Thyroid gland (tissue), 4 donors: Measurements from ENCODE around the gene SFXN5. TPM values are rescaled to one million over a fixed set of nuclear protein-coding genes. Genes with fewer than 3 reads are reported as not detected.
A peak's percentile ranks its signal among the peaks of the same experiment; 100 is the strongest.

Experiments used
- DNase-seq, 2 donors: peaks; one replicate each; pipeline ENCODE4 v3.0.0-alpha.2; 2019
- H3K27ac ChIP-seq, 3 donors: fragments of 200-600 bp; sonication (generic); 1 replicate in 2 of 3; 2 replicates in 1 of 3; pipeline ENCODE4 v1.5.1; 2016 to 2019; ENCODE audit warnings: mild to moderate bottlenecking in 1 of 3, moderate library complexity in 1 of 3
- H3K27me3 ChIP-seq: fragments of 200-600 bp; sonication (generic); one replicate; pipeline ENCODE4 v1.5.1; 2019
- H3K36me3 ChIP-seq, 2 donors: fragments of 200-600 bp; sonication (generic); one replicate each; pipeline ENCODE4 v1.5.1; 2016 to 2019
- H3K4me1 ChIP-seq, 2 donors: fragments of 200-600 bp; sonication (generic); one replicate each; pipeline ENCODE4 v1.5.1; 2017 to 2019
- H3K4me3 ChIP-seq, 3 donors: fragments of 200-600 bp; sonication (generic); replicated peaks in 1 of 3; 1 replicate in 2 of 3; 2 replicates in 1 of 3; pipeline ENCODE4 v1.5.1; 2016; ENCODE audit warnings: mild to moderate bottlenecking in 1 of 3
- H3K9me3 ChIP-seq: fragments of 200-600 bp; sonication (generic); one replicate; pipeline ENCODE4 v1.5.1; 2017
- POLR2A ChIP-seq, 2 donors: fragments of 450-650 bp; IDR thresholded peaks; one replicate each; pipeline ENCODE4 v1.6.1; 2017; ENCODE audit warnings: antibody characterized with exemption in 2 of 2, mild to moderate bottlenecking in 2 of 2, moderate library complexity in 1 of 2
- WGBS, 2 donors: methylation state at CpG; one replicate each; pipeline ENCODE4 v1.1.5; 2017; 5-methylcytosine and 5-hydroxymethylcytosine counted together
- intact Hi-C: fragments of 100-400 bp; cut with DNase I; formaldehyde crosslinking; loops from one replicate; pipeline ENCODE4 v1.15.1; 2023
- total RNA-seq, 4 donors: library from RNA; depleted of rRNA; stranded (reverse); fragments of >200 nt; gene quantifications; one replicate each; pipeline ENCODE4 v1.2.3, GENCODE V29; 2016
- TF ChIP-seq, protein P1 (sequence below), 6 experiments: fragments of 200-600 bp in 3 of 6; fragments of 450-650 bp in 3 of 6; sonication (generic) in 3 of 6; IDR thresholded peaks; one replicate each; pipeline ENCODE4 v1.5.1; 2016 to 2019; ENCODE audit warnings: antibody characterized with exemption in 6 of 6, mild to moderate bottlenecking in 2 of 6, inconsistent platforms in 1 of 6, moderate library complexity in 1 of 6

Gene SFXN5
- total RNA-seq, 4 donors from 2014 or later, result 10.3 to 17.2 (median 16.5) TPM

DNA sequence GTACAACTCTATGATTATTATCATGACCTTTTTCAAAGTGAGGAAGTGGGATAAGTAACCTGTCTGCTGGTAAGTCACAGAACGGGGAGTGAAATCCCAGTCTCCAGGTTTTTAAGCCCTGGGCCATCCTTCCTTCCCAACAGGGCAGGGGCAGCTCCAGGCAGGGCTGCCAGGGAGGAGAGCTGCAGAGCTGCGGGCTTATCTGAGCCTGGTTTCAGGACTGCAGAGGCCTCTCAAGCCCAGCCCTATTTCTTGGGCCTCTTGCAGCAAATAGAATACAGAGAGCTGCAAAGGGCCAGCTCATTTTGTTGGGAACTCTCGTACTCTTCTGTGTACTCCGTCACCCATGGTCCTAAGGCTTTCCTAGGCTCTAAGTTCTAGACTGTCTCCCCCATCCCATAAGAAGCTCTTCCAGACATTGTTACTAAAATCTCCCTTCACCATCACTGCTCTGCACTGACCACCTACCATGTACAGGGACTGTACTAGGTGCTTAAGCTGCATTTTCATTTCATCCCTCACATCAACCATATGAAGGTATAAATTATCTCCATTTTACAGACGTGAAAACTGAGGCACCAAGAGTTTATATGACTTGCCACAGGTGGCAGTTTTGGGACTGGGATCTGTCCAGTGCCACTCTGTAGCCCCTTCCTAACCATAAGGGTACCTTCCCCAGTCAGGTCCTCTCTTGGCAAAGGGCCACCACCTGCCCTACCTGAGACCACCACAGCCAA lies 38.1 kb upstream of the SFXN5 start:
- Histone ChIP-seq H3K27ac (no peak overlapping the region), H3K4me1 (peaks cover 16 to 33% of the 10 kb centered on the region in 2 donors), H3K27me3 (no peaks in the 10 kb centered on the region), H3K9me3 (no peaks in the 10 kb centered on the region), H3K4me3 (no peak overlapping the region), H3K36me3 (no peaks in the 10 kb centered on the region)
- TF ChIP-seq, protein P1, sequence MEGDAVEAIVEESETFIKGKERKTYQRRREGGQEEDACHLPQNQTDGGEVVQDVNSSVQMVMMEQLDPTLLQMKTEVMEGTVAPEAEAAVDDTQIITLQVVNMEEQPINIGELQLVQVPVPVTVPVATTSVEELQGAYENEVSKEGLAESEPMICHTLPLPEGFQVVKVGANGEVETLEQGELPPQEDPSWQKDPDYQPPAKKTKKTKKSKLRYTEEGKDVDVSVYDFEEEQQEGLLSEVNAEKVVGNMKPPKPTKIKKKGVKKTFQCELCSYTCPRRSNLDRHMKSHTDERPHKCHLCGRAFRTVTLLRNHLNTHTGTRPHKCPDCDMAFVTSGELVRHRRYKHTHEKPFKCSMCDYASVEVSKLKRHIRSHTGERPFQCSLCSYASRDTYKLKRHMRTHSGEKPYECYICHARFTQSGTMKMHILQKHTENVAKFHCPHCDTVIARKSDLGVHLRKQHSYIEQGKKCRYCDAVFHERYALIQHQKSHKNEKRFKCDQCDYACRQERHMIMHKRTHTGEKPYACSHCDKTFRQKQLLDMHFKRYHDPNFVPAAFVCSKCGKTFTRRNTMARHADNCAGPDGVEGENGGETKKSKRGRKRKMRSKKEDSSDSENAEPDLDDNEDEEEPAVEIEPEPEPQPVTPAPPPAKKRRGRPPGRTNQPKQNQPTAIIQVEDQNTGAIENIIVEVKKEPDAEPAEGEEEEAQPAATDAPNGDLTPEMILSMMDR (IDR thresholded peaks at IDR 0.05), result no peak
- TF ChIP-seq POLR2A (IDR thresholded peaks at IDR 0.05), result no peak
- 88 to 97% methylated on average over 5 of the region's 5 CpGs for WGBS, 2 donors
- no peak for DNase-seq
- intact Hi-C loops, result no loop called here

DNA sequence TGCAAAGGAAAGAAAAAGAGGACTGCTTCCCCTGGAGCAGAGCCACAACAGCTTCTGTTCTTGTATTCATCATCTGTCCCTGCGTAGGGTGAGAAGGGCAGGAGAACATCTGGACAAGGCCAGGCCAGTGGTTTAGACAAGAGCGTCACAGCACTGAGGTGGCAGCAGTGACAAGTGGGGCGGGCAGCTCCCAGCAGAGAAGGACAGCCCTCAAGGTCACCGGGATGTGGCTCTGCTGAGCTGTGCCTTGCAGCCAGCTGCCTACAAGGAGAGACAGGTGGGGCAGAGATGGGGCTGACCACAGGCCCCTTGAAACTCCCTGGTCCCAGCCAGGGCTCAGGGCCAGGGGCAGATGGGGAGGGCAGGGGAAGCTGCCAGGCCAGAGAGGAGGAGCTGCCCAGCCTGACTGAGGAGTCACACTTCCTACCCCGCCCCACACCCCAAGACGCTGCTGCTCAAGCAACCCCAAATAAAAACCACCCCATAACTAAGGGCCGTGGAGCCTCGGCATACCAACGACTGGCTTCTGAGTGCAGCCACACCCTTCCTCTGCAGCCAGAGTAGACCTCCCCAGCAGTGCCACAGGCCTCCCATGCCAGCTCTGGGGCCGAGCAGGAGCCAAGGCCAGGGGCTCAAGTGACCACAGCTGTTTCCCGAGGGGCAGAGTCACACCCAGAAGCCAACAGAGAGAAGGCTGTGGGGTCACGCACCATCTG lies 35.9 kb upstream of the SFXN5 start:
- intact Hi-C loops, result no loop called here
- Histone ChIP-seq H3K4me3 (no peak overlapping the region), H3K4me1 (peaks cover 25 to 41% of the 10 kb centered on the region in 2 donors), H3K9me3 (no peaks in the 10 kb centered on the region), H3K27ac (peak overlapping the region in 1 of 3 donors; percentile 31), H3K27me3 (no peaks in the 10 kb centered on the region), H3K36me3 (no peaks in the 10 kb centered on the region)
- TF ChIP-seq, protein P1 (IDR thresholded peaks at IDR 0.05), result no peak
- no peak for TF ChIP-seq POLR2A (IDR thresholded peaks at IDR 0.05)
- peak in 1 of 2 donors; percentile 29 for DNase-seq
- 71% methylated on average over 5 to 6 of the region's 12 CpGs for WGBS, 2 donors

DNA sequence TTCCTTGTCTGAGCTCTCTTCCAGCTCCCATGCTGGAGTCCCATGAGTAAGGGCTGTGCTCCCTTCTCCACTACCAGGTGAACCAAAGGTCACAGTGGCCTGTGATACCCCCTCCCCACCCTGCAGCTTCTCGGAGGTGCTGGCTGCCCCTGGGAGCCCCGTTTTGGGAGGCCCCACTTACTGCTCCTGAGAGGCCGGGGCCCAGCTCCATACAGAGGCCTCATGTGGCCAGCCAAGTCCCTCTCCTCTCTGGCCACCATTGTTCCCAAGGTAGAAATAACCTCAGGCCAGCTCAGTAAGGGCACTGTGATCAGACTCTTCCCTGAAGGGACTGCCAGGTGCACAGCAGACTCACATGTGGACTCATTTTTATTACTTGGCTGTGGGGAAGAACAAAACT lies 35.3 kb upstream of the SFXN5 start:
- peaks cover 21 to 41% of the 10 kb centered on the region in 2 donors for H3K4me1 ChIP-seq
- intact Hi-C loops, result no loop called here
- no peak for TF ChIP-seq POLR2A (IDR thresholded peaks at IDR 0.05)
- TF ChIP-seq, protein P1 (IDR thresholded peaks at IDR 0.05), result no peak

DNA sequence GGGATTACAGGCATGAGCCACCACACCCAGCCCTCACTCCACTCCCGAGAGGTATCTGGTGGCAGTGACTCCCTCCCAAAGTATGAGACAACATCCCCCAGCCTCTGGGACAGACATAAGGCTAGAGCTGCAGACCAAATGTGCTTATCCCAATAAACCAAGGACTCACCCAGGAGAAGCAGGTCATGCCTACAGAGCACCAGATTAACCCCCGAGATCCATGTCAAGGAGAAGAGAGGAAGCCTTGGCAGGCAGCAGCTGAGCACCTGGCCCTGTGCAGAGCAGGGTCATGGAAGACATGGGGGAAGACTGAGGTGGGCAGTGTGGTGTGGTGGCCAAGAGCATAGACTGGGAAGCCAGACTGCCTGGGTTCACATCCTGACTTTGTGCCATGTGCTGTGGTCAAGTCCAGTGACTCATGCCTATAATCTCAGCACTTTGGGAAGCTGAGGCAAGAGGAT lies 34.0 kb upstream of the SFXN5 start:
- TF ChIP-seq POLR2A (IDR thresholded peaks at IDR 0.05), result no peak
- TF ChIP-seq, protein P1 (IDR thresholded peaks at IDR 0.05), result no peak
- Histone ChIP-seq H3K27me3 (no peaks in the 10 kb centered on the region), H3K36me3 (no peaks in the 10 kb centered on the region), H3K4me1 (peaks cover 9 to 30% of the 10 kb centered on the region in 2 donors), H3K27ac (no peak overlapping the region), H3K4me3 (no peak overlapping the region), H3K9me3 (no peaks in the 10 kb centered on the region)
- intact Hi-C loops, result no loop called here
- WGBS, 2 donors, result 100% methylated on average over 2 of the region's 2 CpGs
- DNase-seq, result no peak

More for the DNA sequence above, 35.3 kb upstream of the SFXN5 start:
- no peak overlapping the region for H3K27ac ChIP-seq
- H3K9me3 ChIP-seq, result no peaks in the 10 kb centered on the region
- no peaks in the 10 kb centered on the region for H3K27me3 ChIP-seq
- WGBS, 2 donors, result 72 to 86% methylated on average over 2 to 3 of the region's 3 CpGs
- no peak for DNase-seq
- no peak overlapping the region for H3K4me3 ChIP-seq
- no peaks in the 10 kb centered on the region for H3K36me3 ChIP-seq

DNA sequence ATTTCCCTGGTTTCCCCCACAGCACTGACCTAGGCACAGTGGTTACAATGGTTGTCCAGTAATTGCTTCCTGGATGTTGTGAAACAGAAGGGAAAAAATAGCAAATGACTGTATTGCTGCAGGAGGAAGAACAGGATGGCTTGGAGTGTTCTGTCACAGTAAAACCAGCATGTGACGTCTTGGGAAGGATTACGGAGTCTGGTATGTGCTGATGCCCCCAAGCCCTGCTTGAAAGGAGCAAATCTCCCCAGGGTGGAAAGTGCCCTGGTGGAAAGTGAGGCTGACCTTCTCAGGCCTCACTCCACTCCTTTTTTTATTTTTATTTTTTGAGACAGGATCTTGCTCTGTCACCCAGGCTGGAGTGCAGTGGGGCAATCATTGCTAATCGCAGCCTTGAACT lies 33.4 kb upstream of the SFXN5 start:
- TF ChIP-seq, protein P1 (IDR thresholded peaks at IDR 0.05), result no peak
- no peak for TF ChIP-seq POLR2A (IDR thresholded peaks at IDR 0.05)
- intact Hi-C loops, result no loop called here
- no peak overlapping the region for H3K27ac ChIP-seq
- DNase-seq, result no peak
- no peaks in the 10 kb centered on the region for H3K27me3 ChIP-seq
- H3K36me3 ChIP-seq, result no peaks in the 10 kb centered on the region
- H3K9me3 ChIP-seq, result no peaks in the 10 kb centered on the region
- no peak overlapping the region for H3K4me3 ChIP-seq
- H3K4me1 ChIP-seq, result peaks cover 9 to 25% of the 10 kb centered on the region in 2 donors
- 86 to 88% methylated on average over 3 of the region's 3 CpGs for WGBS, 2 donors
